HL-60 (cell line): ENCODE results near the gene SRSF3.

Source experiments
- CTCF ChIP-seq: IDR thresholded peaks from one replicate; pipeline ENCODE4 v1.5.1; 2011; ENCODE audit warnings: low read length, control low read depth, inconsistent platforms; ENCODE audit not compliant: insufficient read depth
- POLR2AphosphoS5 ChIP-seq: IDR thresholded peaks from 2 replicates; pipeline ENCODE4 v1.6.1; 2012; ENCODE audit warnings: low read depth
- REST ChIP-seq: IDR thresholded peaks from 2 replicates; pipeline ENCODE4 v1.6.1; 2012; ENCODE audit warnings: low read depth; ENCODE audit not compliant: insufficient replicate concordance

DNA sequence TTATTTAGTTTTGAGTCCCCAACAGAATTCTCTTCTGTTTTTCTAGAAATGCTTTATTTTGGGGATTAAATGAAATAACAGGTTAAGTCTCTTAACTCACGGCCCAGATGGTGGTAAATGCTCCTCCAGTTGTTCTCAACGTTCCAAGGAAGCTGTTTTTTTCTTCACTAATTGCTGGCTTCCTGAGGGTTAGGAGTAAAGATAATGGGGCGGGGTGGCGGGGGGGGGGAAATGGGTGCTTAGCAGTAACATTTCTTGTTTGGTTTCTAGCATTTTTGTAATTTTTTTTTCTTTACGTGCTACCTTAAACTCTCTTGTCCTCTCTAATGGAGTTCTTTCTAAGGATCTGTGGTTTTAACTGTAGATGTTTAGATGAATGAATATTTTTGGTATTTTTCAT is 2.2 kb downstream of the SRSF3 start:
- TF ChIP-seq CTCF (no peak), REST (no peak), POLR2AphosphoS5 (no peak)
